ENCODE measurements around the gene PWWP2A. TPM values are rescaled to one million over a fixed set of nuclear protein-coding genes. Genes with fewer than 3 reads are reported as not detected.

The PWWP2A gene
- total and polyA plus RNA-seq, 2 donors (not counting 1 experiment from before 2014, with no cell fraction given) = 10.4 to 17.0 TPM

DNA sequence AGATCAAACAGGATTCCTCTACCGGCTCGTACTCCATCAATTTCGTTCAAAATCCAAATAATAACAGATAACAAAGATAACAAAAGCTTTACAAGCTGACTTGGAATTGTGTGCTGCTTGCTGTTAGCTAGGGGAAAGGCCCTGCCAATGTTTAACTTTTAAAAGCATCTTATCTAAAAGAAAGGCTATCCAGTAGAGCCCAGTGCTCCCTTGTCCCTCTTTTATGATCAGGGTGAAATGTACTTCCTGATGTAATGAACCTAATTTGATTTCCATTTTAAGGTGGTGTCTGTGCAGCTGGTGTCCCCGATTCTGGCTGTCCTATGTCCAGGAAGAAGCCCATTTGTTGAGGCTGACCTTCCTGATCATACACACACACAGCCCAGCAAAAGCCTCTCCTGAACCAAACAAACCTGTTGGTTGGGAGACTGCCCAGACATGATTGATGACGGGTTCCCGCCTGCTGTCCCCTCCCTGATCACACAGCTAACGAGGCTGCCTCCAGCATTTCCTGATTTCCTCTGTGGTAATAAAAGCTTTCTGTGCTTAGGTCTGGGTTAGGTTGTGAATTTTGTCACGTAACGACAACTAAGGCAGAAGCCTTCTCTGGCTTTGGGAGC, 54.1 kb downstream of the PWWP2A start:
- Histone ChIP-seq H3K9ac (ENCODE audit: insufficient read depth, low read length) (no peak overlapping the region), H3K27me3 (ENCODE audit: control insufficient read depth, insufficient read depth, low read length) (no peaks in the 10 kb centered on the region), H3K4me1 (ENCODE audit: control insufficient read depth, extremely low read depth, insufficient read depth, low read length) (no peaks in the 10 kb centered on the region), H3K36me3 (ENCODE audit: control insufficient read depth, insufficient read depth, low read length) (peaks cover 6% of the 10 kb centered on the region), H3K4me2 (ENCODE audit: extremely low read depth, insufficient read depth, low read length) (no peak overlapping the region), H3K79me2 (ENCODE audit: control insufficient read depth, insufficient read depth, low read length) (no peaks in the 10 kb centered on the region), H3K27ac (ENCODE audit: insufficient read depth, low read length) (no peak overlapping the region), H3K4me3 (replicated peaks in 1 of 4; ENCODE audit: control extremely low read depth in 1 of 4, insufficient read depth in 1 of 4, low read depth in 3 of 4, low read length in 4 of 4) (no peak overlapping the region), H3K9me3 (ENCODE audit: control insufficient read depth, insufficient read depth, low read depth, low read length) (no peaks in the 10 kb centered on the region), H4K20me1 (ENCODE audit: control insufficient read depth, extremely low read depth, insufficient read depth, low read length) (no peaks in the 10 kb centered on the region), H2AFZ (ENCODE audit: low read length) (no peak overlapping the region)
- no peak for DNase-seq (ENCODE audit: low read depth in 2 of 2)
- no peak for TF ChIP-seq EZH2 (IDR thresholded peaks at IDR 0.05; ENCODE audit: low read length, missing control alignments)
- TF ChIP-seq, protein P1, sequence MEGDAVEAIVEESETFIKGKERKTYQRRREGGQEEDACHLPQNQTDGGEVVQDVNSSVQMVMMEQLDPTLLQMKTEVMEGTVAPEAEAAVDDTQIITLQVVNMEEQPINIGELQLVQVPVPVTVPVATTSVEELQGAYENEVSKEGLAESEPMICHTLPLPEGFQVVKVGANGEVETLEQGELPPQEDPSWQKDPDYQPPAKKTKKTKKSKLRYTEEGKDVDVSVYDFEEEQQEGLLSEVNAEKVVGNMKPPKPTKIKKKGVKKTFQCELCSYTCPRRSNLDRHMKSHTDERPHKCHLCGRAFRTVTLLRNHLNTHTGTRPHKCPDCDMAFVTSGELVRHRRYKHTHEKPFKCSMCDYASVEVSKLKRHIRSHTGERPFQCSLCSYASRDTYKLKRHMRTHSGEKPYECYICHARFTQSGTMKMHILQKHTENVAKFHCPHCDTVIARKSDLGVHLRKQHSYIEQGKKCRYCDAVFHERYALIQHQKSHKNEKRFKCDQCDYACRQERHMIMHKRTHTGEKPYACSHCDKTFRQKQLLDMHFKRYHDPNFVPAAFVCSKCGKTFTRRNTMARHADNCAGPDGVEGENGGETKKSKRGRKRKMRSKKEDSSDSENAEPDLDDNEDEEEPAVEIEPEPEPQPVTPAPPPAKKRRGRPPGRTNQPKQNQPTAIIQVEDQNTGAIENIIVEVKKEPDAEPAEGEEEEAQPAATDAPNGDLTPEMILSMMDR (conservative IDR thresholded peaks at IDR 0.05 in 1 of 2, IDR thresholded peaks at IDR 0.05 in 1 of 2; ENCODE audit: low read depth in 1 of 2, low read length in 2 of 2) = no peak

DNA sequence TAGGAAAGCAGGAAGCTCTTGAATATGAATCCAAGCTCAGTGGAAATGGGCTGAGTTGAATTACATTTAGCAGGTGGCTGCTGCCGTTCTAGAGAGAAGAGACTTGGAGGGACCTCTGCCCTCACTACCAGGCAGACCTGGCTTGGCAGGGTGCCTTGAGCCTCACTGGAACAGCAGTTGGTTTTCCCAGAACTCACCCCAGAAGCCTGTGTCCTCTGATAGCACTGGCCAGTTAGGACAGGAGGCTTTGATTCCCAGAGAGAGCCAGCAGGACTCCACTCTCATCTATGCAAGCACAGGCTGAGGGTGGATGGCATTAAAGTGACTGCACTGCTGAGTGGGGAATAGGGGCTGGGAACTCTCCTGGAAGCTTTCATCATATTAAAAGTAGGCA, 54.8 kb downstream of the PWWP2A start:
- no peak overlapping the region for H3K4me2 ChIP-seq (ENCODE audit: extremely low read depth, insufficient read depth, low read length)
- peaks cover 6% of the 10 kb centered on the region for H3K36me3 ChIP-seq (ENCODE audit: control insufficient read depth, insufficient read depth, low read length)
- TF ChIP-seq, protein P1 (conservative IDR thresholded peaks at IDR 0.05 in 1 of 2, IDR thresholded peaks at IDR 0.05 in 1 of 2; ENCODE audit: low read depth in 1 of 2, low read length in 2 of 2) = no peak
- H2AFZ ChIP-seq (ENCODE audit: low read length) = no peak overlapping the region
- no peaks in the 10 kb centered on the region for H3K9me3 ChIP-seq (ENCODE audit: control insufficient read depth, insufficient read depth, low read depth, low read length)
- H3K79me2 ChIP-seq (ENCODE audit: control insufficient read depth, insufficient read depth, low read length) = no peaks in the 10 kb centered on the region
- no peaks in the 10 kb centered on the region for H3K4me1 ChIP-seq (ENCODE audit: control insufficient read depth, extremely low read depth, insufficient read depth, low read length)
- H3K9ac ChIP-seq (ENCODE audit: insufficient read depth, low read length) = no peak overlapping the region
- no peaks in the 10 kb centered on the region for H3K27me3 ChIP-seq (ENCODE audit: control insufficient read depth, insufficient read depth, low read length)
- H4K20me1 ChIP-seq (ENCODE audit: control insufficient read depth, extremely low read depth, insufficient read depth, low read length) = no peaks in the 10 kb centered on the region
- H3K27ac ChIP-seq (ENCODE audit: insufficient read depth, low read length) = no peak overlapping the region
- H3K4me3 ChIP-seq (replicated peaks in 1 of 4; ENCODE audit: control extremely low read depth in 1 of 4, insufficient read depth in 1 of 4, low read depth in 3 of 4, low read length in 4 of 4) = no peak overlapping the region
- DNase-seq (ENCODE audit: low read depth in 2 of 2) = no peak

DNA sequence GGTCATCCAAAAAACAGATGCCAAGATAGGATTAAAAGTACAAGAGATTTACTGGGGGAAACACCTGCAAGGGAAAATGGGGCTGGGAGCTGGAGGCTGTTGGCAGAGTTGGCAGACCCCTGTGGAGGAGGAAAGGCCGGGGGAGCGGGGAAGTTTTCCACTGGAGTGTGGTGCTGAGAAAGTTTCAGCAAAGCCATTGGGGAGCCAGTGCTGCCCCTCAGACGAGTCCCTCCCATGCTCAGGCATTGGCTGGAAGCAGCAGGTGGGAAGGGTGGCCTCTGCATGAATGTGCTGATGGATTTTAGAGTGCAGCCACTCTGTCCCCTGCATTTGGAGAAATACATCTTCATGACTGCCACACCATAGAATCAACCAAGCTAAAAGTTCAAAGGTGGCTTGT, 57.5 kb downstream of the PWWP2A start:
- no peaks in the 10 kb centered on the region for H3K79me2 ChIP-seq (ENCODE audit: control insufficient read depth, insufficient read depth, low read length)
- H3K4me3 ChIP-seq (replicated peaks in 1 of 4; ENCODE audit: control extremely low read depth in 1 of 4, insufficient read depth in 1 of 4, low read depth in 3 of 4, low read length in 4 of 4) = no peak overlapping the region
- no peak overlapping the region for H2AFZ ChIP-seq (ENCODE audit: low read length)
- H3K4me1 ChIP-seq (ENCODE audit: control insufficient read depth, extremely low read depth, insufficient read depth, low read length) = no peaks in the 10 kb centered on the region
- no peak overlapping the region for H3K27ac ChIP-seq (ENCODE audit: insufficient read depth, low read length)
- no peak overlapping the region for H3K4me2 ChIP-seq (ENCODE audit: extremely low read depth, insufficient read depth, low read length)
- no peaks in the 10 kb centered on the region for H4K20me1 ChIP-seq (ENCODE audit: control insufficient read depth, extremely low read depth, insufficient read depth, low read length)
- H3K9me3 ChIP-seq (ENCODE audit: control insufficient read depth, insufficient read depth, low read depth, low read length) = no peaks in the 10 kb centered on the region
- TF ChIP-seq, protein P1 (conservative IDR thresholded peaks at IDR 0.05 in 1 of 2, IDR thresholded peaks at IDR 0.05 in 1 of 2; ENCODE audit: low read depth in 1 of 2, low read length in 2 of 2) = no peak
- H3K36me3 ChIP-seq (ENCODE audit: control insufficient read depth, insufficient read depth, low read length) = peaks cover 6% of the 10 kb centered on the region
- H3K27me3 ChIP-seq (ENCODE audit: control insufficient read depth, insufficient read depth, low read length) = no peaks in the 10 kb centered on the region
- H3K9ac ChIP-seq (ENCODE audit: insufficient read depth, low read length) = no peak overlapping the region
- no peak for DNase-seq (ENCODE audit: low read depth in 2 of 2)

Data from fibroblast of lung (primary cell).